HCT116 (cell line): Measurements from ENCODE around the gene B4GALNT3.

Source experiments
- CBX3 ChIP-seq: IDR thresholded peaks from 2 replicates; pipeline ENCODE4 v1.6.1; 2012; ENCODE audit warnings: low read depth
- EGR1 ChIP-seq: IDR thresholded peaks from 2 replicates; pipeline ENCODE4 v1.6.1; 2012; ENCODE audit warnings: low read depth
- EZH2 ChIP-seq: fragments of 200-600 bp; sonication (generic); IDR thresholded peaks from 2 replicates; pipeline ENCODE4 v1.6.1; 2017; ENCODE audit warnings: antibody characterized with exemption, mixed run types
- EZH2phosphoT487 ChIP-seq: fragments of 200-600 bp; IDR thresholded peaks from 2 replicates; pipeline ENCODE4 v1.6.1; 2018; ENCODE audit warnings: antibody characterized with exemption, borderline replicate concordance
- POLR2A ChIP-seq: IDR thresholded peaks from 2 replicates; pipeline ENCODE4 v1.7.0; 2011; ENCODE audit warnings: borderline replicate concordance; ENCODE audit not compliant: insufficient read depth, insufficient read length; ENCODE audit errors: extremely low read depth
- POLR2AphosphoS5 ChIP-seq: IDR thresholded peaks from 2 replicates; pipeline ENCODE4 v1.6.1; 2011; ENCODE audit warnings: mild to moderate bottlenecking, low read depth, low read length, moderate library complexity
- RAD21 ChIP-seq: IDR thresholded peaks from 2 replicates; pipeline ENCODE4 v1.6.1; 2012; ENCODE audit warnings: low read depth, mild to moderate bottlenecking
- REST ChIP-seq: IDR thresholded peaks from 2 replicates; pipeline ENCODE4 v1.6.1; 2012; ENCODE audit warnings: low read depth
- SIN3A ChIP-seq: IDR thresholded peaks from 2 replicates; pipeline ENCODE4 v1.6.1; 2012; ENCODE audit warnings: low read depth
- YY1 ChIP-seq: IDR thresholded peaks from 2 replicates; pipeline ENCODE4 v1.6.1; 2011; ENCODE audit warnings: low read length, low read depth, moderate library complexity, mild to moderate bottlenecking; ENCODE audit not compliant: insufficient replicate concordance; ENCODE audit errors: extremely low read depth
- ZNF274 ChIP-seq: fragments of 200-500 bp; sonication (Bioruptor generic); IDR thresholded peaks from 2 replicates; pipeline ENCODE4 v1.6.1; 2014; ENCODE audit warnings: mild to moderate bottlenecking, low read depth, low read length, inconsistent platforms
- TF ChIP-seq, protein P1 (sequence below), 3 experiments: fragments of 200-600 bp in 1 of 3; sonication (generic) in 1 of 3; IDR thresholded peaks in 2 of 3; conservative IDR thresholded peaks in 1 of 3; 2 replicates each; pipeline ENCODE4 v1.5.1; 2012 to 2017; ENCODE audit warnings: low read depth in 2 of 3, low read length in 2 of 3, antibody characterized with exemption in 1 of 3, borderline replicate concordance in 1 of 3, control low read depth in 1 of 3, mild to moderate bottlenecking in 1 of 3, mixed read lengths in 1 of 3, mixed run types in 1 of 3, moderate library complexity in 1 of 3; ENCODE audit not compliant: insufficient read depth in 1 of 3
- TF ChIP-seq, protein P2 (sequence below): IDR thresholded peaks from 2 replicates; pipeline ENCODE4 v1.6.1; 2012

GRCh38 chr12:508145-508544, 48.4 kb downstream of the B4GALNT3 start:
- TF ChIP-seq POLR2A (no peak), EGR1 (no peak), ZNF274 (no peak), EZH2phosphoT487 (no peak), POLR2AphosphoS5 (no peak), EZH2 (no peak), RAD21 (no peak), SIN3A (no peak), YY1 (no peak), CBX3 (no peak), REST (no peak)
- TF ChIP-seq, protein P1, sequence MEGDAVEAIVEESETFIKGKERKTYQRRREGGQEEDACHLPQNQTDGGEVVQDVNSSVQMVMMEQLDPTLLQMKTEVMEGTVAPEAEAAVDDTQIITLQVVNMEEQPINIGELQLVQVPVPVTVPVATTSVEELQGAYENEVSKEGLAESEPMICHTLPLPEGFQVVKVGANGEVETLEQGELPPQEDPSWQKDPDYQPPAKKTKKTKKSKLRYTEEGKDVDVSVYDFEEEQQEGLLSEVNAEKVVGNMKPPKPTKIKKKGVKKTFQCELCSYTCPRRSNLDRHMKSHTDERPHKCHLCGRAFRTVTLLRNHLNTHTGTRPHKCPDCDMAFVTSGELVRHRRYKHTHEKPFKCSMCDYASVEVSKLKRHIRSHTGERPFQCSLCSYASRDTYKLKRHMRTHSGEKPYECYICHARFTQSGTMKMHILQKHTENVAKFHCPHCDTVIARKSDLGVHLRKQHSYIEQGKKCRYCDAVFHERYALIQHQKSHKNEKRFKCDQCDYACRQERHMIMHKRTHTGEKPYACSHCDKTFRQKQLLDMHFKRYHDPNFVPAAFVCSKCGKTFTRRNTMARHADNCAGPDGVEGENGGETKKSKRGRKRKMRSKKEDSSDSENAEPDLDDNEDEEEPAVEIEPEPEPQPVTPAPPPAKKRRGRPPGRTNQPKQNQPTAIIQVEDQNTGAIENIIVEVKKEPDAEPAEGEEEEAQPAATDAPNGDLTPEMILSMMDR (IDR thresholded peaks at IDR 0.05 in 2 of 3, conservative IDR thresholded peaks at IDR 0.05 in 1 of 3; ENCODE audit: borderline replicate concordance in 1 of 3, insufficient read depth in 1 of 3, low read depth in 2 of 3, low read length in 2 of 3): no peak
- TF ChIP-seq, protein P2, sequence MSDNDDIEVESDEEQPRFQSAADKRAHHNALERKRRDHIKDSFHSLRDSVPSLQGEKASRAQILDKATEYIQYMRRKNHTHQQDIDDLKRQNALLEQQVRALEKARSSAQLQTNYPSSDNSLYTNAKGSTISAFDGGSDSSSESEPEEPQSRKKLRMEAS: no peak
